CD14-positive monocyte (primary cell): Measurements from ENCODE around the gene STARD8. TPM values are rescaled to one million over a fixed set of nuclear protein-coding genes. Genes with fewer than 3 reads are reported as not detected.

Experiments
- DNase-seq, 3 donors: peaks; one replicate each; pipeline ENCODE4 v3.0.0-alpha.2; 2011 to 2022
- H2AFZ ChIP-seq: 2 replicates; pipeline ENCODE4 v1.6.0; 2012; ENCODE audit warnings: mild to moderate bottlenecking, low read depth, low read length, inconsistent platforms; ENCODE audit not compliant: insufficient read depth, poor library complexity, severe bottlenecking
- H3K27ac ChIP-seq, 2 donors: 1 replicate in 1 of 2; 2 replicates in 1 of 2; pipeline ENCODE4 v1.5.1; 2012 to 2013; ENCODE audit warnings: low read length in 2 of 2, control low read depth in 1 of 2, inconsistent platforms in 1 of 2, low read depth in 1 of 2, mild to moderate bottlenecking in 1 of 2
- H3K27me3 ChIP-seq, 2 donors: one replicate each; pipeline versions ENCODE4 v1.6.0 to v1.6.1; 2011 to 2013; ENCODE audit warnings: low read length in 2 of 2; ENCODE audit not compliant: control insufficient read depth in 2 of 2, insufficient read depth in 2 of 2
- H3K36me3 ChIP-seq, 2 donors: replicated peaks in 1 of 2; 1 replicate in 1 of 2; 2 replicates in 1 of 2; pipeline versions ENCODE4 v1.5.1 to v1.6.1; 2012 to 2013; ENCODE audit warnings: low read length in 2 of 2, control low read depth in 1 of 2, inconsistent platforms in 1 of 2, mild to moderate bottlenecking in 1 of 2; ENCODE audit not compliant: insufficient read depth in 2 of 2, control insufficient read depth in 1 of 2
- H3K4me1 ChIP-seq, 2 donors: 1 replicate in 1 of 2; 2 replicates in 1 of 2; pipeline versions ENCODE4 v1.5.1 to v1.6.1; 2012 to 2013; ENCODE audit warnings: low read length in 2 of 2, control low read depth in 1 of 2, inconsistent platforms in 1 of 2, mild to moderate bottlenecking in 1 of 2, moderate library complexity in 1 of 2; ENCODE audit not compliant: insufficient read depth in 2 of 2, control insufficient read depth in 1 of 2
- H3K4me2 ChIP-seq: replicated peaks from 2 replicates; pipeline ENCODE3; 2012; ENCODE audit warnings: low read length, moderate library complexity, mild to moderate bottlenecking; ENCODE audit not compliant: poor library complexity, severe bottlenecking; ENCODE audit errors: extremely low read depth
- H3K4me3 ChIP-seq, 3 experiments: fragments of 200-600 bp in 1 of 3; sonication (generic) in 1 of 3; replicated peaks in 1 of 3; 1 replicate in 2 of 3; 2 replicates in 1 of 3; pipeline ENCODE4 v1.5.1; 2011 to 2013; ENCODE audit warnings: low read length in 3 of 3, mild to moderate bottlenecking in 3 of 3, control low read depth in 2 of 3, low read depth in 2 of 3, inconsistent platforms in 1 of 3, moderate library complexity in 1 of 3
- H3K79me2 ChIP-seq: 2 replicates; pipeline ENCODE4 v1.6.0; 2012; ENCODE audit warnings: mild to moderate bottlenecking, control low read depth, inconsistent platforms, low read length, moderate library complexity; ENCODE audit not compliant: insufficient read depth
- H3K9ac ChIP-seq: 2 replicates; pipeline ENCODE4 v1.6.0; 2017; ENCODE audit warnings: low read length, mild to moderate bottlenecking; ENCODE audit not compliant: insufficient read depth, poor library complexity, severe bottlenecking
- H3K9me3 ChIP-seq, 2 donors: replicated peaks in 1 of 2; 1 replicate in 1 of 2; 2 replicates in 1 of 2; pipeline versions ENCODE4 v1.5.1 to v1.6.1; 2012 to 2013; ENCODE audit warnings: low read length in 2 of 2, control low read depth in 1 of 2; ENCODE audit not compliant: control insufficient read depth in 1 of 2, insufficient read depth in 1 of 2
- H4K20me1 ChIP-seq: 2 replicates; pipeline ENCODE4 v1.6.0; 2012; ENCODE audit warnings: mild to moderate bottlenecking, low read length, control low read depth, moderate library complexity; ENCODE audit not compliant: insufficient read depth
- H3K27ac Mint-ChIP-seq, 7 donors: one replicate each; pipeline ENCODE4 v1.8.0; 2020; ENCODE audit warnings: mild to moderate bottlenecking in 7 of 7, mixed read lengths in 7 of 7, moderate library complexity in 6 of 7, inconsistent platforms in 2 of 7
- H3K27me3 Mint-ChIP-seq, 3 donors: one replicate each; pipeline ENCODE4 v1.8.0; 2021 to 2022; ENCODE audit warnings: low read depth in 3 of 3, mild to moderate bottlenecking in 3 of 3, mixed read lengths in 3 of 3, moderate library complexity in 3 of 3, inconsistent platforms in 1 of 3
- H3K36me3 Mint-ChIP-seq, 2 donors: one replicate each; pipeline ENCODE4 v1.8.0; 2020; ENCODE audit warnings: mixed read lengths in 2 of 2, inconsistent platforms in 1 of 2, mild to moderate bottlenecking in 1 of 2
- H3K4me1 Mint-ChIP-seq: one replicate; pipeline ENCODE4 v1.8.0; 2020; ENCODE audit warnings: mild to moderate bottlenecking, mixed read lengths
- H3K4me3 Mint-ChIP-seq, 2 donors: one replicate each; pipeline ENCODE4 v1.8.0; 2020; ENCODE audit warnings: mild to moderate bottlenecking in 2 of 2, mixed read lengths in 2 of 2, moderate library complexity in 1 of 2
- H3K9me3 Mint-ChIP-seq, 7 donors: one replicate each; pipeline ENCODE4 v1.8.0; 2020 to 2022; ENCODE audit warnings: mixed read lengths in 7 of 7, mild to moderate bottlenecking in 6 of 7, moderate library complexity in 6 of 7, inconsistent platforms in 2 of 7
- CTCF ChIP-seq: fragments of 200-600 bp; IDR thresholded peaks from one replicate; pipeline ENCODE4 v1.8.0; 2022; ENCODE audit warnings: antibody characterized with exemption, mild to moderate bottlenecking
- WGBS: methylation state at CpG from one replicate; pipeline ENCODE4 v1.1.5; 2013; ENCODE audit warnings: missing lambda C conversion rate; ENCODE audit not compliant: insufficient coverage; 5-methylcytosine and 5-hydroxymethylcytosine counted together
- intact Hi-C, 2 donors: fragments of 100-400 bp; cut with micrococcal nuclease; formaldehyde crosslinking; loops; one replicate each; pipeline versions ENCODE4 v1.15.0 to v1.15.1; 2023
- polyA plus RNA-seq, 3 donors: library from polyadenylated mRNA; depleted of rRNA in 1 of 3; unstranded in 2 of 3; stranded (reverse) in 1 of 3; fragments of 300-500 nt in 2 of 3; fragments of >200 nt in 1 of 3; fragmentation: Illumina TruSeq in 2 of 3; gene quantifications; 1 replicate in 2 of 3; 2 replicates in 1 of 3; pipeline ENCODE4 v1.2.3, GENCODE V29; 2012 to 2021
- small RNA-seq: library from RNA; depleted of rRNA; stranded (forward); fragments of <200 nt; gene quantifications from one replicate; pipeline ENCODE3, GENCODE V24; 2012; ENCODE audit warnings: low read depth; ENCODE audit not compliant: insufficient read length

The STARD8 gene
- polyA plus RNA-seq, 3 donors = 1.2 to 4.1 (median 1.7) TPM

DNA sequence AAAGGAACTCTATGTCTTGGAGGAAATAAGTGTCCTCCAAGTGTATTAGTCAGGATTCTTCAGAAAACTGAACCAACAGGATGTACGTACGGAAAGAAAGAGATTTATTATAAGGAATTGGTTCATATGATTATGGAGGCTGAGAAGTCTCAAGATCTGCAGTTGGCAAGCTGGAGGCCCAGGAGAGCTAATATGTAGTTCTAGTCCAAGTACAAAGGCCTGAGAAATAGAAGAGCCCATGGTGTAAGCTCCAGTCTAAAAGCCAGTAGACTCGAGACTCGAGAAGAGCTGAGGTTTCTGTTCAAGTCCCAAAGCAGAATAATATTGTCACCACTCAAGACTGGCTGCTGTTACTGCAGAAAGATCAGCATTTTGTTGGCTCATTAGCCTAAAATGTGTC is 116.0 kb downstream of the STARD8 start:
- 100% methylated on average over 1 of the region's 4 CpGs for WGBS
- no peaks in the 10 kb centered on the region for H3K9me3 ChIP-seq

More for the DNA sequence above, 116.0 kb downstream of the STARD8 start:
- no peak overlapping the region for H3K9ac ChIP-seq
- H3K36me3 ChIP-seq = no peaks in the 10 kb centered on the region
- no peak overlapping the region for H3K4me3 ChIP-seq
- no peaks in the 10 kb centered on the region for H4K20me1 ChIP-seq
- intact Hi-C loops = no loop called here
- no peak overlapping the region for H3K4me2 ChIP-seq
- H3K79me2 ChIP-seq = no peaks in the 10 kb centered on the region
- Mint-ChIP-seq H3K27ac (no peak overlapping the region), H3K27me3 (peaks cover 2 to 8% (median 3%) of the 10 kb centered on the region in 3 donors), H3K4me3 (no peak overlapping the region), H3K36me3 (no peaks in the 10 kb centered on the region), H3K4me1 (no peaks in the 10 kb centered on the region), H3K9me3 (peaks cover 0 to 3% (median 2%) of the 10 kb centered on the region in 7 donors)
- peaks cover 0 to 2% of the 10 kb centered on the region in 2 donors for H3K27me3 ChIP-seq
- TF ChIP-seq CTCF = no peak
- no peak overlapping the region for H3K27ac ChIP-seq
- no peak overlapping the region for H2AFZ ChIP-seq
- DNase-seq = no peak
- H3K4me1 ChIP-seq = no peaks in the 10 kb centered on the region

Small RNA genes lying within 50 kb of the gene (small RNA-seq; reads per million reads assigned to genes)
- gene COX6CP12 = not detected

Other genes with a start within 250 kb of the STARD8 start
- under 1 TPM; 0.20 to 0.82 (median 0.73) TPM for gene OPHN1, start 214.2 kb upstream of the STARD8 start, polyA plus RNA-seq
- gene YIPF6, start 148.6 kb upstream of the STARD8 start, polyA plus RNA-seq = 10 to 100 TPM in 2 of 3 donors, 1 to 10 TPM in 1; 3.8 to 23.6 (median 21.0) TPM
- 1 to 10 TPM; 4.7 to 6.6 (median 5.4) TPM for gene EFNB1, start 181.4 kb downstream of the STARD8 start, polyA plus RNA-seq